HG02852 (cell line): ENCODE data around the gene EVPLL.
A peak's percentile ranks its signal among the peaks of the same experiment; 100 is the strongest.
"Not testable (repeated sequence)": the region's sequence is repeated elsewhere in the genome, so short reads cannot be mapped to it uniquely, and the experiment has no call there.

Experiments
- ATAC-seq: cut with Tn5 transposase; IDR thresholded peaks from one replicate; pipeline ENCODE4 v1.9.1; 2021; ENCODE audit warnings: mild to moderate bottlenecking, moderate library complexity; ENCODE audit not compliant: unreplicated experiment

EVPLL gene

DNA sequence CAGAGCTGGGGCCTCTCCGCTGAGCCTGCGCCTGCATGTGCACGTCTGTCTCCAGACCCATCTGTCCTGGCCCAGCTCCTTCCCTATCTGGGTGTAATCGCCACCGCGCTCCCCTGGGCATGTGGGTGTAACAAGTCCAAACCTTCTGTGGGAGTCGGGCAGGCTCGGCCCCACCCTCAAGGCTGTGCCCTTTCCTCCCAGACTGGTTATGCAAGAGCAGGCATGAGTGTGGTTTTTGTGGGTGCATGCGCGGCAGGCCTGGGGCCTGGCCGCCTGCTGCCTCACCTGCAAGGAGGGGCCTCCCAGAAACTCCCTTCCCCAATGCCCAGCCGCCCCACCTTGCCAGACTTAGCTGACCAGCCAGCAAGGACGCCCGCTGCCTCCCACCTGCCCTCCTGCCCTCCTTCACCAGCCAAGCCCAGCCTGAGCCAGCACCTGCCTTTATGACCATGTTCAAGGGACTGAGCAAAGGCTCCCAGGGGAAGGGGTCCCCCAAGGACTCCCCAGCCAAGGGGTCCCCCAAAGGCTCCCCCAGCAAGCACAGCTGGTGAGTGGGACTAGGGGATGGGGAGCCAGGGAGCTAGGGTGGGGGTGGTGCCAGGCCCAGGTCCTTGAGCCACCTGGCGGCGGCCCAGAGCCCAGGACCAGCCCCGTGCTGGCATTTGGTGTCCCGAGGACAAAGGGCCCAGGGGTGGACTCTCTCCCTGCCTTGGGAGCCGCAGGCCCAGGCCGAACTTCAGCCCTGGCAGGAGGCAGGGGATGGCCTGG lies at the start of gene EVPLL:
TSS of gene EVPLL (plus strand) at position 342 of the 768 bp plus-strand sequence. CDS start 3,160 bp downstream, outside the sequence.
- ATAC-seq, result no peak

DNA sequence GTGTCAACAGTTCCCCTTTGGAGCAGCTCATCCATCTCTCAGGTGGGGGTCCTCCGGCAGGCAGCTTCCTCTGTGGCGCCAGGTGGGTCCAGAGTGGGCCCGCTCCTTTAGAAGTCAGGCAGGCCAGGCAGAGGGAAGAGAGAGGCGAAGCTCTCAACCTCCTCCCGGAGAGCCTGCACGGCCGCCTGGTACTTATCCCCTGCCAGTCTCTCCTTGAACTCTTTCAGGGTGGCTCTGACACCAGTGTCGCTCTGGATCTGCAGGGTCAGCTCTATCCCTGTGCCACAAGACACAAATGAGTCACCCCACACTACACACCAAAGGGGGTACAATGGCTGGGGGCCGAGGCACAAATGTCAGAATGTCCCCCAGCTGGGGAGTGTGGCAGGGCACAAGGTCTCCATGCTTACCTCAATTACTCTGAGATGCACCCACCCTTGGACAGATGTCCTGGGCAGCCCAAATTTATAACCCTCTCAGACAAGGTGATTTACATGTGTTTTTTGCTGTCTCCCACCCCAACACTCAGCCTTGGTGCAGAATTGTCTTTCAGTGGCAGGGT lies 48.9 kb upstream of the EVPLL start:
- no peak for ATAC-seq

DNA sequence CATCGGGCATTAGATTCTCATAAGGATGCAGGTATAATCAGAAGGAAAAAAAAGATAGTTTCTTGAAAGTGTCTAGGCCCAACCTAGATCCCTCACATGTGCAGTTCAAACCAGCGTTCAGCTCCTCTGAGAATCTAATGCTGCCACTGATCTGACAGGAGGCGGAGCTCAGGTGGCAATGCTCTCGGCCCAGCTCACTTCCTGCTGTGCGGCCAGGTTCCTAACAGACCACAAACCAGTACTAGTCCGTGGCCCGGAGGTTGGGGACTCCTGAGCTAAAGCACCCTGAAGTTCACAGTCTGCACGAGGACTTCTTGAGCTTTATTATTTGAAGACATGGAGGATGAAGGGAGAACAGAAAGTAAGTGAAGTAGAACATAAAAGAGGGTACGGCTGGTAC lies 45.7 kb upstream of the EVPLL start:
- ATAC-seq, result no peak

DNA sequence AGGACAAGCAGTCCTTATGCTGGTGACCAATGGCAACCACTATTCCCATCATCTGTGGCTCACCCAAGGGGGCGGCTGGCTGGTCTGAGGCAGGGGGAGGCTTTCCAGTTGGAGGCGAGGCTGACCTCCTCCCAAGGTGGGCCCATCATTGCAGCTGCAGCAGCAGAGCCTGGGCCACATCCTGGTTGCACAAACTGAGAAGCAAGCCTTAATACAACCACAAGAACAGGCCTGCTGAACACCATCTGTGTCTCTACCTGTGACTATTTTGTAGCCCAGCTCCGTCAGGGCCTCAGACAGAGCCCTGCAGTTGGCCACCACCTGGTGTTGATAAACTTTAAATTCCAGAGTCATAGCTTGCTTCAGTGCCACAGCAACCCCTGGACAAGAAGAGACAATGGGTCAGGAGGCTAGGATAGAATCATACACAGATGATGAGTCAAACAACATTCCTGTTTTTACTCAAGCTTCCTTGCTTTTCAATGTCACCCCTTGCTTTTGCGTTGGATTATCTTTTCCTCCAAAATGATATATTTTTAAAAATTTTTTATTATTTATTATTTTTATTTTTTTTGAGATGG lies 44.6 kb upstream of the EVPLL start:
- no peak for ATAC-seq

DNA sequence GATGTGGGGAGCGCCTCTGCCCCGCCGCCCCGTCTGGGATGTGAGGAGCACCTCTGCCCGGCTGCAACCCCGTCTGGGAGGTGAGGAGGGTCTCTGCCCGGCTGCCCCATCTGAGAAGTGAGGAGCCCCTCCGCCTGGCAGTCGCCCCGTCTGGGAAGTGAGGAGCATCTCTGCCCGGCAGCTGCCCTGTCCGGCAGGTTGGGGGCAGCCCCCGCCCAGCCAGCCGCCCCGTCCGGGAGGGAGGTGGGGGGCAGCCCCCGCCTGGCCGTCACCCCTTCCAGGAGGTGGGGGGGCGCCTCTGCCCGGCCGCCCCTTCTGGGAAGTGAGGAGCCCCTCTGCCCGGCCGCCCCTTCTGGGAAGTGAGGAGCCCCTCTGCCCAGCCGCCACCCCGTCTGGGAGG lies 39.4 kb upstream of the EVPLL start:
- ATAC-seq, result not testable (repeated sequence)

DNA sequence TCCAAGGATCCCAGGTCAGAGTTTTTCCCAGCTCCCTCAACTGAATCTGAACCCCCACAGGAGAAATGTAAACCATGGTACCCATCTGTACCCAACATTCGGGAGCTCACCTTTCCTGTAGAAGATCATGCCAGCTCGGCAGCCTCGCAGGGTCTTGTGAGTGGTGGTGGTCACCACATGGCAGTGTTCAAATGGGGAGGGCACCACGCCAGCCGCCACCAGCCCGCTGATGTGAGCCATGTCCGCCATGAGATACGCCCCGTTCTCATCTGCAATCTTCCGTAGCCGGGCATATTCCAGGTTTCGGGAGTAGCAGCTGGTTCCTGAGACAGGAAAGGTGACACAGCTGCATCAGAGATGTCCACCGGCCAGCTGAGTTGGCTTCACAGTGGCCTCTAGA lies 37.6 kb upstream of the EVPLL start:
- ATAC-seq, result no peak

DNA sequence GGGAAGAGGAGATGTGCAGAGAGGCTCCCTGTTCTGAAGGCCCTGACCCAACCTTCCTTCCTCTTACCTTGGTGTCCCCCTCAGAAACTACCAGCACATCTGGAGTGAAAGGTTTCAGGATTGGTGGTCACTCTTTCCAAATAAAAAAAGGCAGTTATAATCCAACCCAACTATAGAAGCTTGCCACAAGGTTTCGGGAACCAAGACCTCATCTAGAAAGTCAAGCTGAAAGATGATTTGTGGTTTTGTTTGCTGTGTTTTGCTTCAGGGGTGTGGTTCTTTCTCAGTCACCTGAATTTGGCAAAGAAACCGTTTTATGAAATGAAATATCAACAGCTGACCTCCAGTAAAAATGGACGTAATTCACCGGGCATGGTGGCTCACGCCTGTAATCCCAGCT lies 33.6 kb upstream of the EVPLL start:
- ATAC-seq, result no peak

DNA sequence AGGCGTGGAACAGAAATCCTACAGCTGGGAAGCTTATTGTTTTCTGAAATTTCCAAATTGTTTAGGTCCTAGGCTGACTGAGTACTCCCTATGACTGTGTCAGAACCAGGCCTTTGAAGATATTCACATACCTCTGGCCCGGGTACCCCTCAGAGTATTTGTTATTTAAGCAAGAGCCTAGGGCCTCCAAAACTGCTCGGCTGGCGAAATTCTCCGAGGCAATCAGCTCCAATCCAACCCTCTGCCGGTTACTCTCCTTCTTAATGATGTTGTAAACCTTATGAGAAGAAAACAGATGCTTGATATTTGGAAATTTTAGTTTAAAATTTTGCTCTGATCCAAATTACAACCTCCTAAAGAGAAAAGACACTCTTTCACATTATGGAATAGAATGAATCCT lies 24.0 kb upstream of the EVPLL start:
- ATAC-seq, result no peak

DNA sequence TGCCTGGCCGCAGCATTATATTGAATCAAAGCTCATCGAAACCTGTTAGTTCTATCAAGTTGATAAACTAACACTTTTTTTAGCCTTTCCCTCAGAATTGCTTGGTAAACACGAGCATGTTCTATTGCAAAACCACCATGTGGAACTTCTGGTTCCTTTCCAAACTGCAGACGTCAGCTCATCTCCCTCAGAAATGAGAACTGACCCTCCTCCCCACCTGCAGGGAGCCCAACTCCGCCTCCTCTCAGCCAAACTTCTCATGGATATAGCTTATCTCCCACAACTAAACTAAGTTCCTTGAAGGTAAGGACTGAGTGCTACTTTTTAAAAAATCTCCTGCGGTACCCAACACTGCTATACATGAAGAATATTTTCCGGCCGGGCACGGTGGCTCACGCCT lies 21.0 kb upstream of the EVPLL start:
- ATAC-seq, result no peak

DNA sequence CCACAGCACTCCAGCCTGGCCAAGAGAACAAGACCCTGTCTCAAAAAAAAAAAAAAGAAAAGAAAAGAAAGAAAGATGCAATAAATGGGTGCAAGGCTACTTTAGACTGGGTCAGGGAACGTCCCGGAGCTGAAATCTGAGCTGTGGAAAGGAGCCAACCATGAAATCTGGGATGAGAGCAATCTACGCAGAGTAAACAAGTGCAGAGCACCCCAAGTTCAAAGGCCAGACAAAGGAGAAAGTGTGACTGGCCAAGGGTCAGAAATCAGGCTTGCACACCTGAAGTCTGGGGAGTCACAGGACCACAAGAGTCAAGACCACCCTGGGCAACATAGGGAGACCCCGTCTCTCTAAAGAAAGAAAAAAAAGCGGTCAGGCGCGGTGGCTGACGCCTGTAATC lies 17.1 kb upstream of the EVPLL start:
- ATAC-seq, result no peak

DNA sequence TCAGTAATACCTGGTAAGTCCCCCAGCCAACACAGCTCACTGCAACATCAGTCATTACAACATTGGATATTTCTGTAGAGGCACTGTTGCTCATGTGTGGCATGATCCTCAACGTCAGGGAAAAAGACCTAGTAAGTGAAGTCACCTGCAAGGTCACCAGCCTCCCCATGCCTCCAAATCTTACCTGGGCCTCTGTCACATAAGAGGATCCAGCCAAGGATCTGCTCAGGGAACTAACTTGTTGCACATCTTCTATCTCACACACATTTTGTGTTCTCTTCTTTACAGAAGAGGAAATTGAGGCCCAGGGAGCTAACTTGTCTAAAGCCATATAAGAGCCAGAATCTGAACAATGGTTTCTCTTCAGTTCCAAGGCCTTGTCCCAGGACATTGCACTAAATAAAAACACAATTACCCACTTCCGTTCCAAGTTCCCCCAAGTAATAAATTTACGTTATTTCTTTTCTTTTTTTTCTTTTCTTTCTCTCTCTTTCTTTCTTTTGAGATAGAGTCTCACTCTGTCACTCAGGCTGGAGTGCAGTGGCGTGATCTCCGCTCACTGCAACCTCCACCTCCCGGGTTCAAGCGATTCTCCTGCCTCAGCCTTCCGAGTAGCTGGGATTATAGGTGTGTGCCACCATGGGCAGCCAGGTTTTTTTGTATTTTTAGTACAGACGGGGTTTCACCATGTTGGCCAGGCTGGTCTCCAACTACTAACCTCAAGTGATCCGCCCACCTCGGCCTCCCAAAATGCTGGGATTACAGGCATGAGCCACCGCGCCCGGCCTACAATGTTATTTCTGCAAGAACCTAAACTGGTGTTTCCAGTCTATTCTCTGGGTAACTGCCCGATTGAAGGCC lies 15.5 kb upstream of the EVPLL start:
- no peak for ATAC-seq

DNA sequence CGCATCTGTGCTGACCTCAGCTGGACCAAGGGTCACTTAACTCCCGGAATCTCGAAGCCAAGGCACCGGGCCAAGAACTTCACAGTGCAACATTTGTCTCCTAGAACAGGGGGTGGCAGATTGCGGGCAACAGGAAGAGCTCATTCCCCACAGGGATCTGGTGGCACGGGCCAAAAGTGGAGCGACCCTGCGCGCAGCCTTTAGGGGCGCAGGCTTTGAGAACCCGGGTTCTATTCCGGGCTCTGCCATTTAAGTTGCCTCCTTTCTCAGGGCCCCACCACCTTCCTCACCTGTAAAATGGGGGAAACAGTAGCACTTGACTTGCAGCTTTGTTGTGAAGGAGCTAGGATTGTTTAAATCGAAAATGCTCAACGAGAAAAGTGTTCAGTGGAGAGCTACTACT lies 14.9 kb upstream of the EVPLL start:
- ATAC-seq, result no peak

DNA sequence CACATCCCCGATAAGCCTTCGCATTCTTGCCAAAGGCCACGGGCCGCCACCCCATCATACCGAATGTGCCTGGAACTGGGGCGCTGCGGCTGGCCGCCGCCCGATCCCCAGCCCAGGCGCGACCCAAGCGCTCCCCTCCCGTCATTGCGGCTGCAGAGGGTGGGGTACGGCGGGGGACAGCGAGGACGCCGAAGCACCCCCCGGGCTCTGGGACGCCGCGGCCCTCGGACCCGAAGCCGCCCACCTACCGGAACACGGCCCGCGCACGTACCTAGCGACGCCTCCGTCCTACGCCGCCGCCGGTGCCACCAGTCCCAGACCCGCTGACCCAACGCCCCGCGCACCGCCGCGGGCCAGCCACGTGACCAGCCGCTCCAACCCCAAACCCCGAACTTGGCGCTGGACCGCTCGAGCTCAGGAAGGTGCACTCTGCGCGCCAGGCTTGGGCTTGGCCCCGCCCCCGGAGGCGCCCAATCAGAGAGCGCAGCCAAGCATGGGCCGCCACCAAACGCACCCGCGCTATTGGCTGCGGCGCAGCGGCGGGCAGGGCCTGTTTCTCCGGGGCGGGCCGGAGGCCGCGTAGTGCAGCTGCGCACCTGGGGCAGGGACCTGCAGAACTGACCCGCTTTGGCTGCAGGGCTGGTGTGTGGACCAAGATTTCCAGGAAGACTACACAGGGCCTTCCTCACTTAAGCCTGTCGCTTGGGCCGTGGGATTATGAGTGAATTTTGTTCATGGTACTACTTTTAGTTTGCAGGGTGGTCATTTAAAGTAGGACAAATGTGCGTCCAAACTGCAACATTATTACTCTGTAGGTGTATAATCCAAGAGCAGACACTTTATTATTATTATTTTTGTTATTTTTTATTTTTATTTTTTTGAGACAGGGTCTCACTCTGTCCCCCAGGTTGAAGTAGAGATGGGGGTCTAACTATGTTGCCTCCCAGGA lies 14.2 kb upstream of the EVPLL start, which contains the start of gene SHMT1:
TSS of gene SHMT1 (minus strand) at position 450 of the 949 bp plus-strand sequence. CDS start 7,569 bp downstream, outside the sequence.
- ATAC-seq, result peak; percentile 95

DNA sequence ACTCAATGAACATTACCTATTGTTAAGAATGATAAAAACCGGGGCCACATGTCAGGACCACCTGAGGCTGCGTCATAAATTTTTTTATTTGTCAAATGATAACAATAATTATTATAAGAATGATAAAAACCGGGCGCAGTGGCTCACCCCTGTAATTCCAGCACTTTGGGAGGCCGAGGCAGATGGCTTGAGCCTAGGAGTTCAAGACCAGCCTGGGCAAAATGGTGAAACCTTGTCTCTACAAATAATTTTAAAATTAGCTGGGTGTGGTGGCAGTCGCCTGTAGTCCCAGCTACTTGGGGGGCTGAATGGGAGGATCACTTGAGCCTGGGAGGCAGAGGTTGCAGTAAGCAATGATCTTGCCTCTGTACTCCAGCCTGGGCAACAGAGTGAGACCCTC lies 13.4 kb upstream of the EVPLL start:
- no peak for ATAC-seq

DNA sequence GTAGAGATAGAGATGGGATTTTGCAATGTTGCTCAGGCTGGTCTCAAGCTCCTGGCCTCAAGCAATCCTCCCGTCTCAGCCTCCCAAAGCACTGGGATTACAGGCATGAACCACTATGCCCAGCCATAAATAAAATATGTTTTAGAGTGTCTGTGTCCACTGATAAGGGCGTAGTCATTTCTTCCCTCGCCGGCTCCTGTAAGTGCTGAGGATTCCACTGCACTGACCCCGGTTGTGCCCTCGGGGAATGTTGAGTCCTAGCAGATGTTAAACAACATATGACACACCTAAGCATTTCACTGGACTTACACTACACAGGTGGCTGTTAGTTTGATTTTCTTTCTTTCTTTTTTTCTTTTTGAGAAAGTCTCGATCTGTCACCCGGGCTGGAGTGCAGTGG lies 8.6 kb upstream of the EVPLL start:
- no peak for ATAC-seq

DNA sequence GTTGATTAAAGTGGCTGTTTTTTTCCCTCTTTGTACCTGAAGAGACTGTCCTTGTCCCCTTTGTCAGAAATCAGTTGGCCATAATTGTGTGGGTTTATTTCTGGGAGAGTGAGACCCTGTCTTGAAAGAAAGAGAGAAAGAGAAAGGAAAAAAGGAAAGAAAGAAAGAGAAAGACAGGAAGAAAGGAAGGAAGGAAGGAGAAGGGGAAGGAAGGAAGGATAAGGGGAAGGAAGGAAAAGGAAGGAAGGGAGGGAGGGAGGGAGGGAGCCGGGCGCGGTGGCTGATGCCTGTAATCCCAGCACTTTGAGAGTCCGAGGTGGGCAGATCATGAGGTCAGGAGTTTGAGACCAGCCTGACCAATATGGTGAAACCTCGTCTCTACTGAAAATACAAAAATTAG lies 6.8 kb upstream of the EVPLL start:
- no peak for ATAC-seq

DNA sequence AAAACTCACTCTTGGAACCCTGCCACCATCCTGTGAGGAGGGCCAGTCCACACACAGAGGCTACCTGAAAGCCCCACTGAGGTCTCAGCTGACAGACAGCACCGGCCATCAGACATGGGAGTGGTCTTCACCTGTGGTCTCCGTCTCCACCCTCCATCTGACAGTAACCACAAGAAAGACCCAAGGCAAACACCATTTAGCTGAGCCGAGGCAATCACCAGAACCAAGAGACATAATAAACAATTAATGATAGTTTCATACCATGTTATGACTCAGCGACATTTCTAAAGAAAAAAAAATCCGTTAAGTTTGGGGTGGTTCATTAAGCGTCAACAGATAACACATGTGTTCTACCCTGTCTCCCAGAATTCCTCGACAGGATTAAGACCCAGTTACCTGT lies 6.1 kb upstream of the EVPLL start:
- no peak for ATAC-seq

DNA sequence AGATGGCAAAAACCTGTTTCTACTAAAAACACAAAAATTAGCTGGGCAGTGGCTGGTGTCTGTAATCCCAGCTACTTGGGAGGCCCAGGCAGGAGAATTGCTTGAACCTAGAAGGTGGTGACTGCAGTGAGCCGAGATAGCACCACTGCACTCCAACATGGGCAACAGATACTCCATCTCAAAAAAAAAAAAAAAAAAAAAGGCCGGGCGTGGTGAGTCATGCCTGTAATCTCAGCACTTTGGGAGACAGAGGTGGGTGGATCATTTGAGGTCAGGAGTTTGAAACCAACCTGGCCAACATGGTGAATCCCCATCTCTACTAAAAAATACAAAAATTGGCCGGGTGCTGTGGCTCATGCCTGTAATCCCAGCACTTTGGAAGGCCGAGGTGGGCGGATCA lies 4.4 kb upstream of the EVPLL start:
- ATAC-seq, result not testable (repeated sequence)

DNA sequence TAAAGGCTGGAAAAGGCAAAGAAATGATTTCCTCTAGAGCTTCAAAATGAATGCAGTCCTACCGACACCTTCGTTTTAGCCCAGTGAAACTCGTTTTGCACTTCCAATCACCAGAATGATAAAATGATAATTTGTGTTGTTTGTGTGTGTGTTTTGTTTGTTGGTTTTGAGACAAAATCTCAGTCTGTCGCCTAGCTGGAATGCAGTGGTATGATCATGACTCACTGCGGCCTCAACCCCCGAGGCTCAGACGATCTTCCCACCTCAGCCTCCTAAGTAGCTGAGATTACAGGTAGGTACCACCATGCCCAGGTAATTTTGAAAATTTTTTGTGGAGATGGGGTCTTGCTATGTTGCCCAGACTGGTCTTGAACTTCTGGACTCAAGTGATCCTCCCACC lies 3.4 kb upstream of the EVPLL start:
- no peak for ATAC-seq

DNA sequence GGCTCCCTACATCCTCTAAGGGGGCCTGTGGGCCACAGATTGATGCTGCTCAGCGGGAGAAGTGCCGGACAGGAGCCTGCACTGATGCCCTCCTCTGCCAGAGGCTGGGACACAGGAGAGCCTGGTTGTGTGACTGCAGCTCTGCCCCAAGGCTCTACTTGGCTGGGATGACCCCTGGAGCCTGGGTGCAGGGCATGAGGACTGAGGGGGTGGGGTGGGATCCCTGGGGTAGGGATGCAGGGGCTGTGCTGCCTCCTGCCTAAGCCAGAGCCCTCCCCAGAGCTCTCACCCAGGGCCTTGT lies 577 bp downstream of the EVPLL start:
- no peak for ATAC-seq
